NB4 (cell line): ENCODE results near the gene PACS1.

Experiments used
- DNase-seq: peaks from one replicate; pipeline ENCODE4 v3.0.0; 2010; ENCODE audit warnings: low read depth
- H3K4me3 ChIP-seq: one replicate; pipeline ENCODE4 v1.5.1; 2011; ENCODE audit warnings: mild to moderate bottlenecking, low read depth, low read length, moderate library complexity
- CTCF ChIP-seq: IDR thresholded peaks from one replicate; pipeline ENCODE4 v1.5.1; 2012; ENCODE audit warnings: low read depth, low read length
- MAX ChIP-seq: IDR thresholded peaks from 2 replicates; pipeline ENCODE4 v1.6.1; 2011; ENCODE audit warnings: low read depth, low read length
- MYC ChIP-seq: IDR thresholded peaks from 2 replicates; pipeline ENCODE4 v1.6.1; 2011; ENCODE audit warnings: low read depth, low read length
- POLR2A ChIP-seq: IDR thresholded peaks from 2 replicates; pipeline ENCODE4 v1.6.1; 2011; ENCODE audit warnings: mild to moderate bottlenecking; ENCODE audit not compliant: insufficient read length; ENCODE audit errors: extremely low read depth

Gene PACS1

GRCh38 chr11:66221726-66222236 lies 151.7 kb downstream of the PACS1 start:
- peak; percentile 29 for DNase-seq
- no peak for TF ChIP-seq POLR2A
- TF ChIP-seq MYC: no peak
- H3K4me3 ChIP-seq: no peak overlapping the region

GRCh38 chr11:66222358-66223149 lies 152.5 kb downstream of the PACS1 start:
- no peak overlapping the region for H3K4me3 ChIP-seq
- TF ChIP-seq CTCF (peak; percentile 100), MYC (peak; percentile 90), POLR2A (no peak), MAX (peak; percentile 98)
- peak; percentile 93 for DNase-seq

- no peak for DNase-seq
- H3K4me3 ChIP-seq: no peak overlapping the region
- no peak for TF ChIP-seq MAX
- no peak for TF ChIP-seq POLR2A
- no peak for TF ChIP-seq MYC
- no peak for TF ChIP-seq CTCF
Measured at GRCh38 chr11:66224226-66224855, 154.3 kb downstream of the PACS1 start.

GRCh38 chr11:66225066-66225465 lies 155.0 kb downstream of the PACS1 start:
- TF ChIP-seq MAX (no peak), CTCF (no peak), POLR2A (no peak), MYC (no peak)
- no peak for DNase-seq
- no peak overlapping the region for H3K4me3 ChIP-seq

- TF ChIP-seq POLR2A (no peak), CTCF (no peak), MYC (no peak)
- H3K4me3 ChIP-seq: no peak overlapping the region
- DNase-seq: no peak
Measured at GRCh38 chr11:66226101-66226500, 156.0 kb downstream of the PACS1 start.

GRCh38 chr11:66227700-66228099 lies 157.6 kb downstream of the PACS1 start:
- H3K4me3 ChIP-seq: no peak overlapping the region
- TF ChIP-seq MAX (no peak), POLR2A (no peak), MYC (no peak), CTCF (no peak)
- no peak for DNase-seq
